ENCODE measurements around the gene PTPRQ.

Gene PTPRQ

DNA sequence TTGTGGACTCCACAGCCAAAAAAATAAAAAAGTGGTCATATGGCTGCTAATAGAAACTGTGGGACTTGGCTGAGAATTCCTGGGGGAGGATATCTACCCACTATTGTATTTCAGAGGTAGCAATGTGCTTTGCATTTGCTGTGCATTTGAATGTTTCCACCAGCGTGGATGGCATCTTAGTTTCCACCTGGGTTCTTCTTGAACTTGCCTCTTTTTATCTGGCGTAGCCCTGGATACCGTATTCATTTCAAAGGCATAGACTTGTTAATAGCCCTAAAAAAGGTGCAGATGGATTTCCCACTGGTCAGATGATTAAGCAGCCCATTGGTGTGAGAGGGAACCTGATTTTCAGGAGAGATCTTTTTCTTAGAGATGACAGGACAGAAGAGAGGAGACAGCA, 270.8 kb downstream of the PTPRQ start:
- FAIRE-seq (no peak), DNase-seq (ENCODE audit: extremely low spot score, insufficient read length, low read depth) (no peak)

GRCh38 chr12:80715713-80716249, 271.7 kb downstream of the PTPRQ start:
- FAIRE-seq (no peak), DNase-seq (ENCODE audit: extremely low spot score, insufficient read length, low read depth) (no peak)

GRCh38 chr12:80716696-80717469, 272.8 kb downstream of the PTPRQ start, which contains the start of gene MYF5:
Gene MYF5 (plus strand): TSS chr12:80716912. CDS start chr12:80717064, 152 bp downstream.
- no peak for DNase-seq (ENCODE audit: extremely low spot score, insufficient read length, low read depth)
- no peak for FAIRE-seq

- no peak for DNase-seq (ENCODE audit: extremely low spot score, insufficient read length, low read depth)
- FAIRE-seq, result no peak
Observed at GRCh38 chr12:80717856-80718255, 273.8 kb downstream of the PTPRQ start.

GRCh38 chr12:80720516-80720915, 276.5 kb downstream of the PTPRQ start:
- no peak for DNase-seq (ENCODE audit: extremely low spot score, insufficient read length, low read depth)
- FAIRE-seq, result no peak

DNA sequence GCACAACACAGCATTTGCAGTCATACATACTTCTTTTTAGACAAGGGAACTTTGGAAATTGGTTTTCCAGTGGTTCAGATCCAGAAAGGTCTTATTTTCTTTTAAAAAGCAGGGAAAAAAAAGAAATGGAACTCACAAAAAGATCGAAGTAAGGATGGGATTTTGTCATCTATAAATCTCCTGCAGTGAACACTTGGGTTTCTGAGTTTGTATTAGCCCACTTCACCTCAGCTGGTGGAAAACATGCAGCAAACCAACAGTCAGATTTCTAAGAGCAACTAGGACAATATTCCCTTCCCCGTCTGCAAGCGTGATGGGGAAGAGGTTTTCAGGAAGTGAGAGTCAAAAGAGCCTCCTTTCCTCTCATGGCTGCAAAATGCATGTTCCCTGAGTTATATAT, 277.3 kb downstream of the PTPRQ start:
- DNase-seq (ENCODE audit: extremely low spot score, insufficient read length, low read depth), result no peak
- no peak for FAIRE-seq
